NOMO-1 treated with DMSO at 0.1 percent for 48 hours (cell line): ENCODE results near the gene CAMK2B.
"Not testable (repeated sequence)": the region's sequence is repeated elsewhere in the genome, so short reads cannot be mapped to it uniquely, and the experiment has no call there.

Source experiments
- DNase-seq: peaks from one replicate; lab custom pipeline; 2025; ENCODE audit not compliant: unreplicated experiment; lab: John Stamatoyannopoulos, UW

CAMK2B gene

GRCh38 chr7:44219371-44220045 is 105.9 kb downstream of the CAMK2B start:
- DNase-seq: no peak

DNA sequence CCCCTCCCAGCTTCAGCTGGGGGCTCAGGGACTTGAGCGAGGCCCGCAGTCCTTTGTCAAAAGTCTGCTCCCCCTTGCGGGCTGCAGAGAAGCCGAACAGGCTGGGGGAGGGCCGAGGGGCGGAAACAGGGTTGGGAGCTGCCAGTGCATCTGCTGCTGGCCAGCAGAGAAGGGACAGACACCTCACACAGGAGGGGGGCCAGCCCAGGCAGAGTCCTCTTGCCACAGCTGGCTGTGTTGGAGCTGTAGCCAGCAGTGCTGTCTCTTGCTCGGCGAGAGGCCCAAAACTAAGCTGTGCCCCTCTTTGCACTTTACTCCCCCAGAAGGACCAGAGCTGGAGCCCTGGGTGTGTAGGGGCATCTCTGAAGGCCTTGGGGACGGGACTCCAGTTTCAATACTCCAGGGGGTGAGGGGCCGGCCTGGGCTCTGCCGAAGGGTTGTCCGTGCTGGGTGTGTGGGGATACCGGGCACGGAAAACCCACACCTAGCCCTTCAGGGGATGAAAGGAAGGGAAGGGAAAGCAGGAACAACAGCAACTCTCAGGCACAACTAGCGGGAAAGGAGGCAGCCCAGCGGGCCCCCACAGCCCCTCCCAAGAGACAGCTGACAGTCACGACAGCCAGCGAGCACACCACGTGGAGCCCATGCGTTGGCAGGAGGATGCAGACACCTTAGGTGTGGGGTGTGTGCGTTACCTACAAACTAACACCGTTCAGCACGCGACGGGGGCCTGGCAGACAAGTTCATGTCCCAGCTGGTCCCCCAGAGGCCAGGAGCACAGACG is 106.8 kb downstream of the CAMK2B start:
- no peak for DNase-seq

- no peak for DNase-seq
Observed at GRCh38 chr7:44217852-44218402, 107.5 kb downstream of the CAMK2B start.

- DNase-seq: no peak
Observed at GRCh38 chr7:44217223-44217714, 108.1 kb downstream of the CAMK2B start.

- DNase-seq: no peak
Observed at GRCh38 chr7:44216521-44217222, 108.7 kb downstream of the CAMK2B start.

DNA sequence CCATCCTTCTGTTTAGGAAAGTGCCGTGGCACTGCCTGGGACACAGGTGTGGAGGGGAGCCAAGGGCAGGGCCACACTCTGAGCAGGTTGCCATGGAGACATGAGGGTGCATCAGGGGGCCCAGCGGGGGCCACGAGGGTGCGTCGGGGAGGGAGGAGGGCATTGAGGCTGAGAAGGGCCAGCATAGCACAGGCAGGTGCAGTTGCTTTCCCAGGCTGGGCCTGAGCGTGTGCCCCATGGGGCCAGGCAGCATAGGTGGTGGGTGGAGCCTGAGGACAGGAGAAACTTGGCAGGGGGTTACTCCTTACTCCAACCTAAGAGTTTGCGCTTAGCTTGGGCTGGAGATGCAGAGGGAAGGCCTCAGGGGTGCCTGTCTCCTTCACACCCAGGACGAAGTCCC is 109.4 kb downstream of the CAMK2B start:
- DNase-seq: no peak

DNA sequence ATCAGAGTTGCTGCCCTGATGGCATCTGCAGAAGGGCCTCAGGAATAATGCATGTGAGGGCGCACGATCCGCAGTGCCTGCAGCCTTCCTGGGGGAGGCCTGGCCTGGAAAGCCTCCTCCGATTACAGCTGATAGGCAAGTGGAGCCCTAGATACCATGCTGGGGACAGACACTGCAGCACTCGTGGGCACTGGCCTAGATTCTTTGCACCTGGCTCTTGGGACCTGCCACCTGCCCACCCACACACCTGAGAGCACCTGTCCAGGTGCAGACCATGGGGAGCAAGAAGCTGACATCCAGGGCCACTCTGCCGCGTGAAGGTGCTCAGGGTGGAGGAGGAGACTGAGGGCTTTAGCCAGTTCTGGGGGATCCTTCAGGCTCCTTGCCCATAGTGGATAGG is 109.9 kb downstream of the CAMK2B start:
- no peak for DNase-seq

DNA sequence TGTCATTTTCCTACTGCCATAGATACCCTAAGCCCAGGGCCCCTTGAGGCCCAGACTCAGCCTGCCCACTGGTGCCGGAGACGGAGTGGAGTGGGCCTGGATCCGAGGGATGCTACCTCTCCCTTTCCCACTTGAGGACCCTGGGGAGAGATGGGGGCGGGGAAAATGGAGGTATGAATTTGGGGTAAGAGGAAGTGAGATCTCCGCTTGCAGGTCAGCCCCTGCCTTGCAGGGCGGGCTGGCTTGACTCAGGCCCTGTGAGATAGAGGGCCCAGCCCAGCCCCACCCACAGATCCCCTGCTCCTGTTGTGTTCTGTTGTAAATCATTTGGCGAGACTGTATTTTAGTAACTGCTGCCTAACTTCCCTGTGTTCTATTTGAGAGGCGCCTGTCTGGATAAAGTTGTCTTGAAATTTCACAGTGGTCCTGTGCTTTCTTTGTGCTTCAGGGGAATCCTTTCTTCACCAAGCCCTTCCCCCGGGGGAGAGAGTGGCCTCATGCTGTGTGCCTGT is 111.5 kb downstream of the CAMK2B start:
- DNase-seq: peak; percentile 55

- DNase-seq: no peak
Observed at GRCh38 chr7:44213206-44213876, 112.1 kb downstream of the CAMK2B start.

- DNase-seq: no peak
Observed at GRCh38 chr7:44212581-44213184, 112.7 kb downstream of the CAMK2B start.

DNA sequence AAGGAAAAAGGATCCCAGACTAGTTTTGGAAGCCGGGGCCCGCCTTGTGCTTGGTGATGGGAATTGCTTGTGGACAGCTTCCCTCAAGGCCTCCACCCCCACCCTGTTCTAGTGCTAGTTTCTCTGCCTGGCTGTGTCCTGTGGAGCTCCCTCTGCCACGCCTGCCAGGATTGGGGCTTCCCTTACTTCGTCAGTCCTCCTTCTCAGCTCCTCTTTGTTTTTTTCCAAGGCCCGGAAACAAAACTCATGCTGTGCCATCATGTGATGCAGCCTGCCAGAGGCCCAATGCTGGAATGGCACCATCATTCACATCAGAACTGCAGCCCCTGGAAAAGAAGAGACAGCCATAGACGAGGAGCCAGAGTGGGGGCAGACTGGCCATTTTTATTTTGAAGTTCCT is 113.4 kb downstream of the CAMK2B start:
- no peak for DNase-seq

DNA sequence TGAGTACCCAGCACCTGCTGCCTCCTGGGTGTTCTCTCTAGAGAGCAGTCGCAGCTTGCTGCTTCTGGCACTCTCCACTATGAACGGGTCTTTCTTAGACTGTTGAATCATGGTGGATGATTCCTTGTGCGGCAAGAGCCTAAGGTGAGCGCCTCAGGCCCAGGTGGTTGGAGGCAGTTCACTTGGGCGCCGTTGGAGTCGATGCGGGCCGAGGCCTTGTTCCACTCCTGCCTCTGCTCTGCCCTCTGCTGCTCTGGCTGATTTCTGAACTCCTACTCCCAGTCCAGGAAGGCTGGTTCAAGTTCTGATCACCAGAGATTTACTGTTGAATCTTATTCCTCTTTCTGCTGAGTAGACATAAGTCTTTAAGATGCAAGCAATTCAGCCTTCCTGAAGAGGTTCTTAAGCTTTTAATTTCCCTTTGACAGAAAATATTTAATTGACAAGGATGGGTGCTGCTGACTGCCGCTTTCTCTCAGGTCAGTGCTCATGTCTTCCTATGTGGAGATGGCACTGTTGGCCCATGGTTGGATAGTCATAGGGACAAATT is 114.2 kb downstream of the CAMK2B start:
- DNase-seq: no peak

DNA sequence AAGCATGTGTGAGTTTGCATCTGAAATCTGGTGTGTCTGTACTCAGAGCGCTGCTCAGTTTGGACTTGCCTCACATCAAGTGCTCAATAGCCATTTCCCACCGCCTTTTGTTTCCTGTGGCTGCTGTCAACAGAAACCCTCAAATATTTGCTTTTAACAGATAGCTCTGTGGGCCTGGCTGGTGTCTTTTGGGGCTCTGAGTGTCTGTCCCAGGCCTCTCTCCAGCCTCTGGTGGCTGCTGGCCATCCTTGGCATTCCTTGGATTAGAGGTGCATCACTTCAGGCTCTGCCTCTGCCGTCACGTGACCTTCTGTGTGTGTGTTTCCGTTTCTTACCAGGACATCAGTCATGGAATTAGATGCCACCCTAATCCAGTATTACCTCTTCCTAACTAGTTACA is 115.3 kb downstream of the CAMK2B start:
- no peak for DNase-seq

DNA sequence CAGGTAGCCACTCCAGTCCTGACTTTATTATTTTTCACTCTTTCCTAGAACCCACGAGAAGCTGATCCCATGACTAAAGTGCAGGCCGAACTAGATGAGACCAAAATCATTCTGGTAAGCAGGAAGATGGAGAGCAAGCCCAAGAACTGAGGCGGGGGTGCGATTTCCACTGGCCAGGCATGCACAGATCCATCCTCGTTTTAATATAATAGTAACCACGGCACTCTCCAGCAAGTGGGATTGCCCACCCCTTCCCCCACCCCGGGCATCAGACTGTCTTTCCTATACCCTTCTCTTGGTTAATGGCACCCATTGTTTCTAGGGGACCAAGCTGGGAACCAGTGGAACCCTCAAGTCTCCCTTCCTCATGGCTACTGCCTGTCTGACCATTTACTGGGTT is 117.3 kb downstream of the CAMK2B start:
- no peak for DNase-seq

GRCh38 chr7:44206008-44206407 is 119.4 kb downstream of the CAMK2B start:
- no peak for DNase-seq

DNA sequence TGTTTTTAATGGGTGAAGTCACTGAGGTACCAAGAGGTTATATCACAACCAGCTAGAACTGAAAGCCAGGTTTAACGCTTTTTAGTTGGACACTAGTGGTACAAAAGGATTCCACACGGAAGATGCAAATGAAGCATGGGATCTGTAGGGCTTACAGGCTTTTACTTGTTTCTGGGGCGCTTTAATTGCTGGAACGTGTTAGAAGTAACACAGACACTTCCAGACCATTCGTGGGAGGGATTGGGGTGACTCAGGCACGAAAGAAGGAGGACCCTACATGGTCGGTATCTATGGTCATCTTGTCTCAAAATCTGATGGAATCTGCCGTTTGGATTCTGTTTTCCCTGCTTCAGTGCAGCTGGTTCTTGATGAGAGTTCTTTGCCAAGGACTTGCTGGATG is 123.6 kb downstream of the CAMK2B start:
- DNase-seq: no peak

DNA sequence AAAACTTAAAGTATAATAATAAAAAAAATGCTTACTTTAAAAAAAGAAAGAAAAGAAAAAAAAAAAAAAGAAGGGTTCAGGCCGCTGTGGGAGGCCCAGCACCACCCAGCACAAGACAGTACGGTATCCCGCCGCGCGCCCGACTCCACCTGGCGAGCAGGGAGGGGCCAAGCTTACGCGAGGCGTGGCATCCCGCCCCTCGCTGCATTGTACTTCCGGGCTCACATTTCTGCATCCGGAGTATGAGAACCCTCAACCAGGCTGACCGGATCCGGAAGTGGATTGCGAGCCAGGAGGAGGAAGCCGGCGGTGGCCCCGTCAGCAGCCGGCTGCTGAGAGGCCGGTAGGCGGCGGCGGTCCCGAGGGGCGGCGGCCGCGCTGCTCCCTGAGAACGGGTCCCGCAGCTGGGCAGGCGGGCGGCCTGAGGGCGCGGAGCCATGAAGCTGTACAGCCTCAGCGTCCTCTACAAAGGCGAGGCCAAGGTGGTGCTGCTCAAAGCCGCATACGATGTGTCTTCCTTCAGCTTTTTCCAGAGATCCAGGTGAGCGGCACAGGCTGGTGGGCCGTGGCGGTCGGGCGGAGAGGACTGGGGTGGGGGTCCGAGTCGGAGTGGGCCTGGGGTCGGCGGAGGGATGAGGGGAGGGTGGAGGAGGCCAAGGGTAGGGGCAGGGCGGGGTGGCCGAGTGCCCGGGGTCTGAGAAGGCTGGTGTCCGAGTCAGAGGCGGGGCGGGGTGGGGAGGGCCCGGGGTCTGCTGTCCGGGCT is 124.5 kb downstream of the CAMK2B start, which contains the start of gene YKT6:
Gene YKT6 (plus strand): TSS at position 280 of the 763 bp plus-strand sequence. CDS start 158 bp downstream, at position 438.
- DNase-seq: peak; percentile 95

GRCh38 chr7:44200163-44200562 is 125.2 kb downstream of the CAMK2B start:
- not testable (repeated sequence) for DNase-seq

DNA sequence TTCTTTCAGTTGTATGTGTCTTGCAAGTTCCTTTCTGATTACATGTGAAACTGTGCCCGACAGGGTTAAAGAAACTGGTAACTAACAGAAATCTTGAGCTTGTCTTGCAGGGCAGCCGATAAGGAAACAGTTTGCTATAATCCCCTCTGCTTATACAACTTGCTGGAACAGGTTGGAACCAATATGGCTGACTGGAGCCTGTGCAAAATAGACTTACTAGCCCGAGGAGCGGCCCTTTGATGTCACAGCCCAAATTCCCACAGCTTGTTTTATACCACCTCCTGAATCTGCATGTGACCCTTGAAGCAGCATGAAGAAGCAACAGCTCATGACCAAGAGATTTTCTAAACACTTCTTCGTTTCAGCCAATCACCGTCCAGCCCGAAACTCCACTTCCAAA is 127.9 kb downstream of the CAMK2B start:
- DNase-seq: no peak
